ENCODE results near the gene LIMA1.

The LIMA1 gene

DNA sequence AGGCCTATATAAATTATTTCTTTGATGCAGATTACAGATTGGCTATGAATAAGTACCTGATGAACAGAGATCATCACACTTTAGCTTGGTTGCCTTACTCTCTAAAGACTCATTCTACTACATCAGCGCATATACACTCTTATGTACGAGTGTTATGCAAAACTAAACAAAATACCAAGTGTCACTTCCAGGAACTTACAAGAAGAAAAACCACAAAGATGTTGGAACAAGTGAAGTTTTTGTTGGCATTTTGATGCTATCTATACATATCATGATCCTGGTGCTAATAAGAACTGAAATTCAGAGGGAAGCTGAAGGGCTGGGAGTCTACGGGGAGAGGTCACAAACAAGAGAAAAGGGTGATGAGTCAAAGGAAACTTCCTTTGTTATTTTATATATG, 68.3 kb downstream of the LIMA1 start:
- DNase-seq: no peak

DNA sequence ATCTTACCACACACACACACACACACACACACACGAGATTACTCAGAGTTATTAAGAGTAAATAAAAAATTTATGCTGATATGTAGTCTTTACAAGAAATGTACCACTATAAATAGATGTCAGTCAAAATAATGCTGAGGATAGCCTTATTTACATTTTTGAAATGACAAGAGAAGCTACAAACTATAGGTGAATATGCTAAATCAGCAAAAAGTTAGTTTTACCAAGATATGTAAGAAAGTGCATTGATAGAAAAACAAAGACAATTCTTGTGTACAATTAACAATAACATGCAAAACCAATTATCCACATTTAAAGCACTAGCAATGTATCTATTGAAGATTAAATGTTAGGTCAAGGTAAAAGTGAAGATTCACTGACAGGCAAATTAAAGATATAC, 69.3 kb downstream of the LIMA1 start:
- DNase-seq: no peak

DNA sequence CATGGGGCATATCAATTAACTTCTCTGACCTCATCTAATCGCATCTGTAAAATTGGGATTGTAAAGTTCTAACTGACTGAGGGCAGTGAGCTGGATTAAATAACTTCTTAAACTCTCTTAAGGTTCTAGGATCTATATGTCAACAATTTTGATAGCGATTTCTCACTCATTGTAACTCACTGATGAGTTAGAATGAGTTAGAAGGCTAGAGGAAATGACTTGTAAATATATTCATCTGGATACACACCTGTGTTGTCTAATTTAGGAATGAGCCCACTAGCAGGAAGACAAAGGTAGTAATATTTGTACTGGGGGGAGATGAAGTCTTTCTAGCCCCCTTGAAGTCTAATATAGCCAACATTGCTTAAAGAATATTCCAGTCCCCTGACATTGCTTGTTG, 69.9 kb downstream of the LIMA1 start:
- DNase-seq: no peak

DNA sequence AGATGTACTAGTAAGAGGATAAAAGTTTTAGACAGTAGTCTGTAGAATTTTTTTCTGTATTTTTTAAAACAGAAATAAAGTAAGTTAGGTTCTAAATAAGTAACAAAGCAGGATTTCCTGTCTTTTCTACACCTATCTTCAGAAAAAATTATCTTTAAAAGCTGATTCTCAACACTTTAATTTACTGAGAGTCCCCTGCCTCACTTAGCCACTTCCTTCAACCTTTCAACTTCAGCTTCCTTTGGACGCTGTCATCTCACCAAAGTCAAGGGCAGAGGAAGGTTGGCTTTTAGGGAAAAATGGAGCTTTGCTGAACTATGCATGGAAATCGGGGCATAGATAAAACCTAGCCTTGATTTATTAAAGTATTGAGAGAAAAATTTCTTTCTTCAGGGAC, 71.3 kb downstream of the LIMA1 start:
- no peak for DNase-seq

DNA sequence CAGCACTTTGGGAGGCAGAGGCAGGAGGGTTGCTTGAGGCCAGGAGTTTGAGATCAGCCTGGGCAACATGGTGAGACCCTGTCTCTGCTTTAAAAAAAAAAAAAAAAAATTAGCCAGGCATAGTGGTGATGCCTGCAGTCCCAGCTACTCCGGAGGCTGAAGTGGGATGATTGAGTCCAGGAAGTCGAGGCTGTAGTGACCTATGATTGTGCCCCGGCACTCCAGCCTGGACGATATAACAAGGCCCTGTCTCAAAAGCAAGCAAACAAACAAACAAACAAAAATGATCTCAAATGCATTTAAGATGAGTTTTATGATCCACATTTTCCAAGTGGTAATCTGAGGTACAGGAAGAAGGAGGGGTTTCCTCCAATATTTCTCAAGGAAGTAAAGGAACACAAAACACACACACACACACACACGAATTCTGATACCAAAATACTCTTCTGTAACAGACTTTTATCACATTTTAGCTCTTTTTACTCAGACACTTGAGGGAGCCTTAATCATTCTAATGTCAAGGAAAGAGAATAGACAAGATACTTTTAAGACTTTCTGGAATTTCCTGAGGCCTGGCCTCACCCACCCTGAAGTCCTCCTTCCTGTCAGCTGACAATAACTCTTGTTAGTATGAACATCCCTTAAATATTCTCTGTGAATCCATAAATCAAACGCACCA, 71.8 kb downstream of the LIMA1 start:
- DNase-seq: no peak

DNA sequence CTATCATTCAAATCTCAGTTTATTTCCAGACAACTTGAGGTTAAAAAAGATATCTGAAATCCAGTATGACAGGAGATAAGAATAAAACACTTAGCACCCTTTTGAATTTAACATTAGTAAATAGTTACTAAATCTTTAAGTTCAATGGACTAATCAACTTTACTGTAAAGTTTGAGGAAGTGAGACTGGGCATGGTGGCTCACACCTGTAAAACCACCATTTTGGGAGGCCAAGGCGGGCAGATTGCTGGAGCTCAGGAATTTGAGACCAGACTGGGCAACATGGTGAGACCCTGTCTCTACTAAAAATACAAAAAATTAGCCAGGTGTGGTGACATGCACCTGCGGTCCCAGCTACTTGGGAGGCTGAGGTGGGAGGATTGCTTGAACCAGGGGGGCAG, 75.9 kb downstream of the LIMA1 start:
- no peak for DNase-seq

DNA sequence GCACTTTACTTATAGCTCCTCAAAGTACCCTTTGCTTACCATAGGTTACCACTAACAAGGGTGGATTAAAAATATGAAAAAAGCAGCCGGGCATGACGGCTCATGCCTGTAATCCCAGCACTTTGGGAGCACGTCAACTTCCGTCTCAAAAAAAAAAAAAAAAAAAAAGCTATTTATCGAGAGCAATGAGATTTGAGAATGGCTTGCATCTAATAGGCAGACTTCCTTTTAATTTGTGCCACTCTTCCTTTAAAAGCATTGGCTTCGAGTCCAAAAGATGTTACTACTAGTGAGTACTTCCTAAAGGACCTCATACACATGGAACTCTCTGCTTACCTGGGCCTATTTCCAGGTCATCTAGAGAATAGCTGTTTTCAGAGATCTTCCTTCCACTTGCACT, 77.7 kb downstream of the LIMA1 start:
- DNase-seq: no peak

DNA sequence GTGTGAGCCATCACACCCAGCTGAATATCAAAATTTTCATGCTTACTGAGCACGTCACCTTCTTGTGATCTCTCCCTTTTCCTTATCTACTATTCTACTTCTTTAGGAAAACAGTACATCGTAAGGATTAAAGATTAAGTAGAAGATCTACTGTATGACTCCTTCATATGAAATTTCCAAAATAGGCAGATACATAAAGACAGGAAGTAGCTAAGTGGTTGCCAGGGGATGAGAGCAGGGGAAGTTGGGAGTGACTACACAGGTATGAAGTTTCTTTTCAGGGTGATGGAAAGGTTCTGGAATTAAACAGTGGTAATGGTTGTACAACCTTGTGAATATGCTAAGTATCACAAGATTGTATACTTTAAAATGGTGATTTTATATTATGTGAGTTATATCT, 79.6 kb downstream of the LIMA1 start:
- DNase-seq: no peak

DNA sequence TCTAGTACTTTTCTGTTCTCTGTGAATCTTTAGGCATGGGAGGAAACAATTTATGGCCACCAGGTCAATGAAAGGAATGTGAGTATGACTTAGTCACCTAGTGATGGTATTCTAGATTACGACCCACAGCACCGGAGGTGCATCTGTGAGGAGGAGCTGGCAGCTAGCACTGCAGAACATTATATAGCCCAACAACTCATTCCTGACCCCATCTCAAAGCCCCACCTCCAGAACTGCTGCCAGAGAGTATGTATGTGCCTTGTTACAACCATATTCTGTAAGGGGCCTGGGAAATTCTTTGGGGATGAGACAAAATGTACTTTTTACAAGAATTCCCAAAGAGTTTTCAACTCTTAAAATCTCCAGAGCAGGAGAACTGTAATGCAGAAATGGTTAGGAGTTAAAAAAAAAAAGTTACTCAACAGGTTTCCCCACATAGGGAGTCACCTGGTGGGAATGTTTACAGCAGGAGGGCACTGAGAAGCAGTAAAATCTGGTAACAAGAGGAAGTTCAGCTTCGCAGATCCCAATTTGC, 81.3 kb downstream of the LIMA1 start:
- no peak for DNase-seq

DNA sequence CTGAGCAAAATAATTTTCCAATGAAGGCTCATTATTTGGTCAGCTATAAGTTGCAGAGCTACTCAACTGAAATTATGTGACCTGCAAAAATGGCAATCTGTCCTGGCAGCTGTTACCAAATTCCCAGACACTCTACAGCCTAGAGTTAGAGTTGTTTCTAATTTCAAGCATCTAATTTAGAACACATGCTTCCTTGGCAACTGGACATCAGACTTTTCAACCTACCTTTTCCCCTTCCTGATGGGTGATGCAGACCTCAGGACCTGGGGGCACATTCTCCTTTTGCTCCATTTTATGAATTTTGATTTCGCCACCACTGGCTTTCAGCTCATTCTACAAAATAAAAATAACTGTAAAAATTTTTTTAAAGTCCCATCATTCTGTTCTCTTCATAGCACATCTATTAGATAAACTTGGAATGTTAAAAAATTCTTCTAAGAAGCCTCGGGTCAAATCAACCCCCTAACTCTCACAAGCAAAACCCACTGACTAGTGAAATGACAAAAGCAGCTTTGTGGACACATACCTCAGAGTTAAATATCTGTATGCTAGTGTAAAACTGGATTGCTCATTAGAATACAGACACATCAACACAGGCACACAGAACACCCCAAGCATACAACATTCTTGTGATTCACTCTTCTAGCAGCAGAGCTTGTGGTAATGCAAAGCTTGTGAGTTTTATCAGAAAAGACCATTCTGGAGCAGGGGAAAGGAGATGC, 82.6 kb downstream of the LIMA1 start:
- DNase-seq: peak in 1 of 14 donors; percentile 41

DNA sequence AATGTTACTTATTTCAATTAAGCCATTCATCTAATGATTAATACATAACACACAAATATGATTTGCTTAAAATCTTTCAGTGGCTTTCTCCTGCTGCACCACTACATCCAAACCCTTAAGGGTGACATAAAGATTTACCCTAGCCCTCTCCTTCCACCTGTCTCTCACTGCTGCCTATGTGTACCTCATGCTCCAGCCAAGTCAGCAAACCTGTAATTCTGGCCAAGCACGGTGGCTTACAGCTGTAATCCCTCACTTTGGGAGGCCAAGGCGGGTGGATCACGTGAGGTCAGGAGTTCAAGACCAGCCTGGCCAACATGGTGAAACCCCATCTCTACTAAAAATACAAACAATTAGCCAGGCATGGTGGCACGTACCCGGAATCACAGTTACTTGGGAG, 84.5 kb downstream of the LIMA1 start:
- DNase-seq: no peak

DNA sequence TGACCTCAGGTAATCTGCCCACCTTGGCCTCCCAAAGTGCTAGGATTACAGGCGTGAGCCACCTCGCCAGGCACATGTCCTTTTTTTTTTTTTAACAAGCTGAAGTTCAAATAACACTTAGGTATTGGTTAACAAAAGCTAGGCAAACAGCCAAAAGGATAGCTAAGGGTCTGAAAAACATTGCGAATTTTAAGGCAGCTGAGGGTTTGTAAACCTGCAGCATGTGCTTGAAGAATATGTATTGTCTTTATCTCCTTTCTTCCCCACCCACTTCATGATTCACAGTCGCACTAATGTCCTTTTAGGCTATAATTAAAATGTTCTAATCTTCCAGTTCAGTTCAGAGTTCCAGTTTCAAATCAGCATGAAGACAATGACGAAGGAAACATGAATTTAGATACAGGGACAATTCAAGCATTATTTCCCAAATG, 86.0 kb downstream of the LIMA1 start:
- DNase-seq: no peak

DNA sequence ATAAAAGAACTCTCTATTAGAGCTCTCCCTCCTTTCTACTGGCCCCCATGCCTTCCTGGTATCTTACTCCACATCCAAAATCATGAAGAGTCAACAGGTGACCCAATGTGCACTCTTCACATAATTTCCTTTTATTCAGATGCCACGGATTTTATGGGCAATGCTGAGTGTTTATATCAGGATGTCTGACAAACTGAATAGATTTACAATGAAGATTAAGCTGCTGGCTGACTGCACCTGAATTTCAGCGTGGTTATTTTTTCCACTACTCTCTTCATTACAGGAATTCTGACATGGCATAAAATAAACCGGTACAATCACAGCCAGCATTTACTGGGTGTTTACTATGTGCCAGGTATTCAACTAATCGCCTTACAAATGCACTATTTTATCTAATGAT, 86.8 kb downstream of the LIMA1 start:
- no peak for DNase-seq

DNA sequence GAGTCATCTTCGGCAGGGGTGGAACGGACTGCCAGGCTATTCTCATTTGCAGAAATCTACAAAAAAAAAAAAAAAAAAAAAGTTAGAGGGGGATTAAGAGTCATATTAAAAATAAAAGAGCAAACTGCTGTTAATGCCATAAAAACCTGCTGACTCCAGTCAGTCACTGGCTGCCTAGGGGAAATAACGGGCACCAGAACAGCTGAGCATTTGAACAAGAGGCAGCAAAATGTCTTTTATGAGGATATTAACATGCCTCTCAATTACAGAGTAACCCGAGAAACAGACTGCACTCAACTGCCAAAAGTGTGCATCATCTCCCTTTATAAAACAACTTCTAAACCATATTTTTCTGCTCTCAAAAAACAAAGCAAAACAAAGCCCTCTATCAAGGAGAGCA, 87.5 kb downstream of the LIMA1 start:
- no peak for DNase-seq

DNA sequence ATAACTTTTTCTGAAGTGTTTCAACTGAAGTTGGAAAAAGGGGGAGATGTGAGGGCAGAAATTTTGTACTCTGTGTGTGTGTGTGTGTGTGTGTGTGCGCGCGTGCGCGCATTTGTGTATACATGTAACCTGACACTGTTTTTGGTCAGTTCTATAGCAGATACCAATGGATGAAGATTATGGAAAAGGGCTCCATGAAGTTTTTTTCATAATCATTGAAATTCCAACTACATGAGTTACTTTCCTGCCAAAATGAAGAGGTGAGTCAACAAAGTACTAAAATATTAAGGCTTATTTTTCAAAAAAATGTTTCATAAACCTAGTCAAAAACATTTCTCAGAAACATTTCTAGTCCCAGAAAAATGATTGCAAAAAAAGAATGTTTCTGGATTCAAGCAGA, 90.4 kb downstream of the LIMA1 start:
- no peak for DNase-seq

DNA sequence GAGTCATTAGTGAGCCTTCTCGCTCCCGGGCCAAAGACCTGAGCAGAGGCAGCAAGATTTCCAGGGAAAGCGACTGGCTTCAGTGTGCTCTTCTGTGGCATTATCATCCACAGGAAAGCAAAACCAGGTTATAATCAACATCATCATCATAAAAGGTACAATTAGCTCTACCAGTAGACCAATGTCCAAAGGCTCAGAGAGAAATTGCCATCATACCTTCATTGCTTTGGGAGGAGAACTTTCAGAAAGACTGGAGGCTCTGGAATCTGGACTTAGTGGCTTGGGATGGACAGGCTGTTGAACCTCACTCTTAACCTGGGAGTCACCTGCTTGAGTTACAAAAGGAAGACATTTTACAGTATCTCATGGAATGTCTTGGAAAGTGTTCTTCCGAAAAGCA, 91.1 kb downstream of the LIMA1 start:
- DNase-seq: no peak

DNA sequence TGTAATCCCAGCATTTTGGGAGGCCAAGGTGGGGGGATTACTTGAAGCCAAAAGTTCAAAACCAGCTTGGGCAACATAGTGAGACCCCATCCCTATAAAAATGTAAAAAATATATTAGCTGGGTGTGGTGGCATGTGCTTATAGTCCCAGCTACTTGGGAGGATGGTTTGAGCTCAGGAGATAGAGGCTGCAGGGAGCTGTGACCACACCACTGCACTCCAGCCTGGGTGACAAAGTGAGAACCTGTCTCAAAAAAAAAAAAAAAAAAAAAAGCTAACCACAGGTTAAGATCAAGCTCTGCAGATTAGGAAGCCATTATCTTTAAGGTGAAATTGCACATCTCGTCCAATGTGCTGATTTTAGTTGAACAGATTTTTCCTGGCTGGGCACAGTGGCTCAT, 92.5 kb downstream of the LIMA1 start:
- DNase-seq: no peak

DNA sequence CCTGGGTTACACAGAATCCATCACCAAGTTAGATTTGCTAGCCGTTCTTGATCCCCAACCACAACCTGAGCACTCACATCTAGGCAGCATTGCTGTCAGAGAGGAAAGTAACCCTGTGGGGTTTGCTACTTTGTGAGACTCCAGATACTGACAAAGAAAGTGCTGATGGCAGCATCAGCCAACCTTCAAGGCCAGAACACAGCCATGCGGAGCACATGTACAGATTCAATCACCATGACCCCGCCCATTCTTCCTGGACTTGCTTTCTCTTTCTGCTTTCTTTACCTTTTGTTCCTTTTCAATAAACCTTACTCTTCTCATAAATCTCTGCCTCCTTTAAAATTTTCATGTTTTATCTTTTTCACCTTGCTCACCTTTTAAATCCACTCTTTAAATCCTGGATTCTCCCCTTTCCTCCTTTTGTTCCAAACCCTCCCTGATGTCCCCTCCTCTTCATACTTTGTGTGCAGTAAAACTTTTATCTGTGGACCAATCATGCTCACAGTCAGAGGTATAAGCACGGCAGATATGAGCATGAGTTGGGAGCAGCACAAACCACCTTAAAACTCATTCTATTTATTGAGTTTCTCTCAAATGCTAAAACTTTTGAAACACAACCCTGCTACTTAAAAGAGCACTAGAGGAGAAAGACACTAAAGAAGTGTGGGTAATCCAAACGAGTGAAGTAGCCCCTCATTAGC, 94.3 kb downstream of the LIMA1 start:
- no peak for DNase-seq

DNA sequence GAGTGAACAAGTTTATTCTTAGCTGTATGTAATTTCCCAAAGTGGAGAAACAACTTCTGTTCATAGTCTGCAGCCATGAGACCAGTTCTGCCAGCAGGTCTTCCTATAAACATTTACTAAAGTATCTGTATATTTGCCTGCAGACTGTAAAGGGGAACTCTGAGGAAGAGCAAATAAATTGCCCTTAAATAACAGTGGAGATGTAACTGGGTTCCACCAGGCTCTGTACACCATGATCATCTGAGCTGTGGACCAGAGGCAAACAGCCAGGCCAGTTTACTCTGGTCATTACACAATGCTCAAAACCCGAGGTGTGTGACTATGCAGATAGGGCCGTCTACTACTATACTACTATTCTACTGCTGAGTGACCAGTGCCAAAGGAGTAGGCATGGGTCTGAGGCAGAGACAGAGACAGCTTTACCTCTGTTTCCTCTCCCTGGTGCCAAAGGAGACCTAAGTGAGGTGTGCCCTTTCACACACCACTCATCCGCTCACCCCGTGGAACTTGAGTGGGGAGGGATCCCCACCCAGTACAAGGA, 95.0 kb downstream of the LIMA1 start:
- no peak for DNase-seq

DNA sequence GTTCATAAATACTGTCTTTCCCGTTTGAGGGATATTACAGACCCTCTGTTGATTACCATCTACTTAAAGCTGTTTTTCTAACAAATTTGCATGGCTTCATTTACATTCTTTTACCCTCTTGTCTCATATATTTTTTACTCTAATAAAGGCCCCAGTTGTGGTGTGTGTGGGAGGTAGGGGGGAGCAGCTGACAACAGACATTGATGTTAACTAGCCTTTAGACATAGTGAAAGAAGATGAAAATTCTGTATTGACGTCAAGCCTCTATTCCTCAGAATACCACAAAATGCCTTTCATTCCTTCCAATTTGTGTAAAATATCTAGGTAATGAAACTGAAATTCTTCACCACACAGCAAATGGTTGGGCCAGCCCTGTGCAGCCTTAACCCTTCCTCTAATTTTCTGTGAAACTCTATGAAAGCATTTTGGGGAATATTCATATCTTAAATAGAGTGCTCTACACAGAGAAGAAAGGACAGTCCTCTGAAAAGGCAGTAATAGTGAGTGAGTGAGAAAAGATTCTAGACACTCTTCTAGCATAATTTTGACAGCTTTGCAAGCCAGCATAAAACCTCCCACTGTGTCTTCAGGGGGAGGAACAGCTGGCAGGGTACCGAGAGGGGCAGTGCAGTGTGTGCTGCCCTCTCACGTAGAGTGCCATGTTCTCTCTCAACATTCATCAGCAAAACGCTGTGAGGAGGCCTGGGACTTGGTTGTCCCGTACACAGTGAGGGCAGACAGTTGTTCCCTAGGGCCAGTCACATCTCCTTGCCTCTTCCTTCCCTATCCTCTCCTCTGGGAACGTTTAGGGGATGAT, 96.0 kb downstream of the LIMA1 start:
- no peak for DNase-seq

DNA sequence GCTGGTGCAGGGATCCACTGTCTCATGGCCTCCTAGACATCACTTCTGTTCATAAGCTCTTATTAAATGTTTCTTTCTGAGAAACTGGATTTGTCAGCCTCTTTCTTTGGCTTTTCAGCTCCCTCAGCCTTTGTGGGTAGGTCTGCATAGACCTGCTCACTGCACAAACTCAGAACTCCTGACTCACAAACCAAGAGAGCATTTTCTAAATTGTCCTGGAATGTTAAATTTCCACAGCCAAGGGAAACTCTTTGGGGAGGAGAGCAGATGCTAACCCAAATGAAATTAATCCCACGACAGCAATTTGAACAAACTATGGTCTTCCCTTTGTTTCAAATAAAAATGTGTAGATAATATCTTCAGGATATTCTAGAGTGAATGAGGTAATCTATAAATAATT, 96.6 kb downstream of the LIMA1 start:
- no peak for DNase-seq

DNA sequence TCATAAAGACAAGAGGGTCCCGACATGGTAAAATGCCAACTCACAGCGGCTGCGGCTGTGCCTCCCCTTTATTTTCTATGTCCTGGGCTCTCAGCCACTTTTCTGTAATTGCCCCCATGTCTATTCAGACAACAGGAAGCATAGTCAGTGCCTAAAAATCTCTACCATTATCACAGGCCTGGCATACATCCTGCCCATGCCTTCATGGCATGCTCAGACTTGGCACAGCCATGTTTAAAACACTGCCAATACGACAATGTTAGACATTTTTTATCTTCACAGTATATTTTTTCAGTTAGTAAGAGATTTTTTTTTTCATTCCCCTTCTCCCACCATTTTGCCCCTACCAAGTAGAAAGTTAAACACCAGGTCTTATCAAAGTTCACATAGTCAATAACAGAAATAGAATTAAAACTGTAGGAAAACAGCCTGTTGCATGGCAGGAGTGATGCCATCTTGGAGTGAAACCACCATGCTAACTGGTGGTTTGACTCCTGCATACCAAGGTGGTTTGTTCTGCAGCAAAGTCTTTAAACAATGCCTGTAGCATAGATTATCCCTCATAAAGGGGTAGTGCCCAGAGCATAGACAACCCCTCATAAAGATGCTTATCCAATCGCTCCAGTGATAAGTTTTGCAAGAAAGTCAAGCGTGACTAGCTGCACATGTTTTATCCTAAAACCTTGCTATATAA, 97.2 kb downstream of the LIMA1 start:
- DNase-seq: peak in 1 of 14 donors; percentile 22
